GM18505 (cell line): Measurements from ENCODE around the gene GNAT1.
"Not testable (repeated sequence)": the region's sequence is repeated elsewhere in the genome, so short reads cannot be mapped to it uniquely, and the experiment has no call there.

ENCODE experiments used
- ATAC-seq: cut with Tn5 transposase; IDR thresholded peaks from one replicate; pipeline ENCODE4 v1.9.1; 2021; ENCODE audit not compliant: unreplicated experiment
- POLR2A ChIP-seq: IDR thresholded peaks from 4 replicates; pipeline ENCODE4 v1.6.1; 2011; ENCODE audit warnings: borderline replicate concordance; ENCODE audit not compliant: insufficient read depth, insufficient read length; ENCODE audit errors: extremely low read depth

GNAT1 gene

GRCh38 chr3:50204804-50205412 lies 13.5 kb downstream of the GNAT1 start, which contains the start of gene SLC38A3:
Gene SLC38A3, plus strand, starts transcription at chr3:50205271. Its CDS starts 8,929 bp downstream, at chr3:50214200.
- TF ChIP-seq POLR2A = no peak
- no peak for ATAC-seq

GRCh38 chr3:50205413-50206276 lies 14.2 kb downstream of the GNAT1 start:
- no peak for ATAC-seq
- TF ChIP-seq POLR2A = no peak

- no peak for TF ChIP-seq POLR2A
- no peak for ATAC-seq
Observed at GRCh38 chr3:50207359-50208042, 16.1 kb downstream of the GNAT1 start.

GRCh38 chr3:50208677-50209344 lies 17.4 kb downstream of the GNAT1 start:
- ATAC-seq = no peak
- no peak for TF ChIP-seq POLR2A

GRCh38 chr3:50210176-50210509 lies 18.7 kb downstream of the GNAT1 start:
- ATAC-seq = no peak
- no peak for TF ChIP-seq POLR2A

- no peak for ATAC-seq
- TF ChIP-seq POLR2A = no peak
Observed at GRCh38 chr3:50210510-50211367, 19.3 kb downstream of the GNAT1 start.

GRCh38 chr3:50211368-50211717 lies 19.9 kb downstream of the GNAT1 start:
- not testable (repeated sequence) for ATAC-seq

- TF ChIP-seq POLR2A = no peak
- ATAC-seq = no peak
Observed at GRCh38 chr3:50211930-50212329, 20.5 kb downstream of the GNAT1 start.

GRCh38 chr3:50212502-50212901 lies 21.1 kb downstream of the GNAT1 start:
- no peak for TF ChIP-seq POLR2A
- no peak for ATAC-seq

GRCh38 chr3:50212971-50213370 lies 21.6 kb downstream of the GNAT1 start:
- no peak for TF ChIP-seq POLR2A
- ATAC-seq = no peak

- ATAC-seq = no peak
- no peak for TF ChIP-seq POLR2A
Observed at GRCh38 chr3:50213373-50213772, 22.0 kb downstream of the GNAT1 start.

- no peak for ATAC-seq
- no peak for TF ChIP-seq POLR2A
Observed at GRCh38 chr3:50214824-50215223, 23.4 kb downstream of the GNAT1 start.

- no peak for ATAC-seq
- no peak for TF ChIP-seq POLR2A
Observed at GRCh38 chr3:50215529-50215928, 24.1 kb downstream of the GNAT1 start.
